ENCODE data around the gene ZNF680. TPM values are rescaled to one million over a fixed set of nuclear protein-coding genes. Genes with fewer than 3 reads are reported as not detected.

The ZNF680 gene
- total RNA-seq, 3 donors from 2014 or later (not counting 1 experiment from before 2014, with no cell fraction given), result 8.9 to 17.9 (median 10.2) TPM

- H3K36me3 Mint-ChIP-seq, result no peaks in the 10 kb centered on the region
- no peak overlapping the region for H3K27ac ChIP-seq (ENCODE audit: low read length)
- intact Hi-C loops (cut with micrococcal nuclease), result no loop called here
- no peak for DNase-seq
- no peaks in the 10 kb centered on the region for H3K27me3 ChIP-seq (ENCODE audit: control insufficient read depth, insufficient read depth, low read length)
- H3K4me1 Mint-ChIP-seq, result no peaks in the 10 kb centered on the region
- no peak overlapping the region for H3K4me3 Mint-ChIP-seq
- H3K27me3 Mint-ChIP-seq (ENCODE audit: low read depth in 2 of 2), result no peaks in the 10 kb centered on the region
- no peak for ATAC-seq
- TF ChIP-seq CTCF (IDR thresholded peaks at IDR 0.05), result no peak
- peaks cover 0 to 3% of the 10 kb centered on the region in 2 donors for H3K9me3 Mint-ChIP-seq
- no peaks in the 10 kb centered on the region for H3K4me1 ChIP-seq (ENCODE audit: control insufficient read depth, insufficient read depth, low read length)
- no peak overlapping the region for H3K27ac Mint-ChIP-seq
- 98% methylated on average over 4 of the region's 4 CpGs for WGBS (ENCODE audit: insufficient coverage)
- H3K9me3 ChIP-seq (ENCODE audit: control insufficient read depth, insufficient read depth, low read length), result peaks cover 4% of the 10 kb centered on the region
- H3K4me3 ChIP-seq (ENCODE audit: low read length), result no peak overlapping the region
- H3K36me3 ChIP-seq (ENCODE audit: control insufficient read depth, insufficient read depth, low read length), result no peaks in the 10 kb centered on the region
Measured at GRCh38 chr7:64610997-64611396, 48.1 kb upstream of the ZNF680 start.

- Histone ChIP-seq H3K9me3 (ENCODE audit: control insufficient read depth, insufficient read depth, low read length) (peaks cover 4% of the 10 kb centered on the region), H3K4me1 (ENCODE audit: control insufficient read depth, insufficient read depth, low read length) (no peaks in the 10 kb centered on the region), H3K27ac (ENCODE audit: low read length) (no peak overlapping the region), H3K36me3 (ENCODE audit: control insufficient read depth, insufficient read depth, low read length) (no peaks in the 10 kb centered on the region), H3K27me3 (ENCODE audit: control insufficient read depth, insufficient read depth, low read length) (no peaks in the 10 kb centered on the region), H3K4me3 (ENCODE audit: low read length) (no peak overlapping the region)
- intact Hi-C loops (cut with micrococcal nuclease), result no loop called here
- WGBS (ENCODE audit: insufficient coverage), result 86% methylated on average over 6 of the region's 6 CpGs
- TF ChIP-seq CTCF (IDR thresholded peaks at IDR 0.05), result no peak
- DNase-seq, result no peak
- no peaks in the 10 kb centered on the region for H3K36me3 Mint-ChIP-seq
- no peaks in the 10 kb centered on the region for H3K4me1 Mint-ChIP-seq
- H3K4me3 Mint-ChIP-seq, result no peak overlapping the region
- no peaks in the 10 kb centered on the region for H3K27me3 Mint-ChIP-seq (ENCODE audit: low read depth in 2 of 2)
- no peak overlapping the region for H3K27ac Mint-ChIP-seq
- ATAC-seq, result no peak
- peaks cover 3 to 6% of the 10 kb centered on the region in 2 donors for H3K9me3 Mint-ChIP-seq
Measured at GRCh38 chr7:64608116-64608910, 45.4 kb upstream of the ZNF680 start.

GRCh38 chr7:64606385-64606784, 43.5 kb upstream of the ZNF680 start:
- ATAC-seq (no peak), DNase-seq (no peak)
- H3K27me3 Mint-ChIP-seq (ENCODE audit: low read depth in 2 of 2), result no peaks in the 10 kb centered on the region
- Histone ChIP-seq H3K9me3 (ENCODE audit: control insufficient read depth, insufficient read depth, low read length) (peaks cover 4% of the 10 kb centered on the region), H3K4me3 (ENCODE audit: low read length) (no peak overlapping the region), H3K36me3 (ENCODE audit: control insufficient read depth, insufficient read depth, low read length) (no peaks in the 10 kb centered on the region), H3K4me1 (ENCODE audit: control insufficient read depth, insufficient read depth, low read length) (no peaks in the 10 kb centered on the region), H3K27me3 (ENCODE audit: control insufficient read depth, insufficient read depth, low read length) (no peaks in the 10 kb centered on the region), H3K27ac (ENCODE audit: low read length) (no peak overlapping the region)
- no peak overlapping the region for H3K27ac Mint-ChIP-seq
- no peaks in the 10 kb centered on the region for H3K36me3 Mint-ChIP-seq
- peaks cover 3 to 6% of the 10 kb centered on the region in 2 donors for H3K9me3 Mint-ChIP-seq
- intact Hi-C loops (cut with micrococcal nuclease), result no loop called here
- TF ChIP-seq CTCF (IDR thresholded peaks at IDR 0.05), result no peak
- H3K4me1 Mint-ChIP-seq, result no peaks in the 10 kb centered on the region
- no peak overlapping the region for H3K4me3 Mint-ChIP-seq

GRCh38 chr7:64603271-64603670, 40.4 kb upstream of the ZNF680 start:
- Mint-ChIP-seq H3K4me3 (no peak overlapping the region), H3K27me3 (ENCODE audit: low read depth in 2 of 2) (no peaks in the 10 kb centered on the region), H3K27ac (no peak overlapping the region), H3K4me1 (no peaks in the 10 kb centered on the region), H3K36me3 (no peaks in the 10 kb centered on the region), H3K9me3 (peaks cover 3 to 4% of the 10 kb centered on the region in 2 donors)
- H3K27ac ChIP-seq (ENCODE audit: low read length), result no peak overlapping the region
- no peaks in the 10 kb centered on the region for H3K9me3 ChIP-seq (ENCODE audit: control insufficient read depth, insufficient read depth, low read length)
- no peak for TF ChIP-seq CTCF (IDR thresholded peaks at IDR 0.05)
- 95% methylated on average over 1 of the region's 1 CpG for WGBS (ENCODE audit: insufficient coverage)
- H3K36me3 ChIP-seq (ENCODE audit: control insufficient read depth, insufficient read depth, low read length), result no peaks in the 10 kb centered on the region
- DNase-seq, result no peak
- peak in 1 of 3 donors; percentile 9 for ATAC-seq
- no peaks in the 10 kb centered on the region for H3K4me1 ChIP-seq (ENCODE audit: control insufficient read depth, insufficient read depth, low read length)
- no peaks in the 10 kb centered on the region for H3K27me3 ChIP-seq (ENCODE audit: control insufficient read depth, insufficient read depth, low read length)
- intact Hi-C loops (cut with micrococcal nuclease), result no loop called here
- H3K4me3 ChIP-seq (ENCODE audit: low read length), result no peak overlapping the region
